ENCODE measurements around the gene A2M.

DNA sequence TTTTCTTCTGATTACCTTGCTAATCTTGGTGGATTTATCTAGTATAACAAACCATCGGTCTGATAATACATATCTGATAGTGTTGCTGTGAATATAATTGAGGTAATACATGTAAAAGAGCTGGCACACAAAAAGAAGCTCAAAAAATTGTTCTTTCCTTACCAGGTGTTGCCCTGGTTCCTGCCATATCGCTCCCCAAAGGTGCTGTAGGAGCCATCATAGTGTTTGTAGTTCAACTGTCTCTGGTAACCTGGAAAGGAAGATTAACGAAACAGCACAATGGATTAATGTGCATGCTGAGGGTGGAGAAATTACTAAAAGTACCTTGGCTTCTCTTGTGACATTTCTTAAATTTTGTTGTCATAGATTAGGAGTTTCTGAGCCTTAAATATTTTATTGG is 36.6 kb downstream of the A2M start:
- TF ChIP-seq, protein P1, sequence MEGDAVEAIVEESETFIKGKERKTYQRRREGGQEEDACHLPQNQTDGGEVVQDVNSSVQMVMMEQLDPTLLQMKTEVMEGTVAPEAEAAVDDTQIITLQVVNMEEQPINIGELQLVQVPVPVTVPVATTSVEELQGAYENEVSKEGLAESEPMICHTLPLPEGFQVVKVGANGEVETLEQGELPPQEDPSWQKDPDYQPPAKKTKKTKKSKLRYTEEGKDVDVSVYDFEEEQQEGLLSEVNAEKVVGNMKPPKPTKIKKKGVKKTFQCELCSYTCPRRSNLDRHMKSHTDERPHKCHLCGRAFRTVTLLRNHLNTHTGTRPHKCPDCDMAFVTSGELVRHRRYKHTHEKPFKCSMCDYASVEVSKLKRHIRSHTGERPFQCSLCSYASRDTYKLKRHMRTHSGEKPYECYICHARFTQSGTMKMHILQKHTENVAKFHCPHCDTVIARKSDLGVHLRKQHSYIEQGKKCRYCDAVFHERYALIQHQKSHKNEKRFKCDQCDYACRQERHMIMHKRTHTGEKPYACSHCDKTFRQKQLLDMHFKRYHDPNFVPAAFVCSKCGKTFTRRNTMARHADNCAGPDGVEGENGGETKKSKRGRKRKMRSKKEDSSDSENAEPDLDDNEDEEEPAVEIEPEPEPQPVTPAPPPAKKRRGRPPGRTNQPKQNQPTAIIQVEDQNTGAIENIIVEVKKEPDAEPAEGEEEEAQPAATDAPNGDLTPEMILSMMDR (IDR thresholded peaks at IDR 0.05): no peak
- TF ChIP-seq POLR2A (IDR thresholded peaks at IDR 0.05): no peak

Data from ovary (tissue), 3 donors.